OCI-LY7 (cell line): ENCODE results near the gene VPS4B. TPM values are rescaled to one million over a fixed set of nuclear protein-coding genes. Genes with fewer than 3 reads are reported as not detected.

Experiments used
- BruUV-seq: library from RNA; stranded (reverse); fragments of 400-500 nt; replicated peaks from 2 replicates; lab custom pipeline; 2021; lab: Mats Ljungman, UMichigan
- CTCF ChIA-PET: fragments of 300-600 bp; sonication (Branson Sonifier 250); formaldehyde crosslinking; loops from one replicate; lab custom pipeline; 2022; ENCODE audit warnings: antibody characterized with exemption; ENCODE audit not compliant: unreplicated experiment; lab: Charles Lee
- POLR2A ChIA-PET: fragments of 300-600 bp; sonication (Branson Sonifier 250); formaldehyde crosslinking; loops from one replicate; lab custom pipeline; 2022; ENCODE audit warnings: antibody characterized with exemption; lab: Charles Lee
- DNase-seq: peaks from one replicate; pipeline ENCODE4 v3.0.0-alpha.2; 2015; ENCODE audit warnings: low spot score
- H2AFZ ChIP-seq: fragments of 200-600 bp; sonication (generic), shearing (Covaris generic); 2 replicates; pipeline ENCODE4 v1.6.1; 2014; ENCODE audit warnings: mild to moderate bottlenecking, antibody characterized with exemption, low read length, moderate library complexity
- H3K27ac ChIP-seq: fragments of 200-600 bp; sonication (generic); 2 replicates; pipeline ENCODE4 v1.5.1; 2014; ENCODE audit warnings: mixed run types, low read depth, mild to moderate bottlenecking, moderate library complexity, low read length, inconsistent platforms; ENCODE audit not compliant: poor library complexity, severe bottlenecking
- H3K36me3 ChIP-seq: fragments of 200-600 bp; sonication (generic); 2 replicates; pipeline ENCODE4 v1.6.1; 2014; ENCODE audit warnings: mild to moderate bottlenecking, antibody characterized with exemption, low read length, moderate library complexity, mixed read lengths; ENCODE audit not compliant: insufficient read depth
- H3K4me1 ChIP-seq: fragments of 200-600 bp; sonication (generic); 2 replicates; pipeline ENCODE4 v1.5.1; 2014; ENCODE audit warnings: mild to moderate bottlenecking, low read length; ENCODE audit not compliant: insufficient read depth, poor library complexity, severe bottlenecking
- H3K4me2 ChIP-seq: fragments of 200-600 bp; sonication (generic); 2 replicates; pipeline ENCODE4 v1.6.1; 2014; ENCODE audit warnings: mild to moderate bottlenecking, low read length
- H3K4me3 ChIP-seq: fragments of 200-600 bp; sonication (generic); 2 replicates; pipeline ENCODE4 v1.5.1; 2014; ENCODE audit warnings: mild to moderate bottlenecking, low read depth, low read length; ENCODE audit not compliant: poor library complexity, severe bottlenecking
- H3K79me2 ChIP-seq: fragments of 200-600 bp; sonication (generic); 2 replicates; pipeline ENCODE4 v1.6.1; 2016; ENCODE audit warnings: low read depth, mild to moderate bottlenecking, low read length, moderate library complexity, mixed read lengths; ENCODE audit not compliant: insufficient read depth
- H3K9me2 ChIP-seq: fragments of 200-600 bp; sonication (generic); 2 replicates; pipeline ENCODE4 v1.6.1; 2016; ENCODE audit warnings: mild to moderate bottlenecking, low read length, mixed read lengths; ENCODE audit not compliant: insufficient read depth
- H3K9me3 ChIP-seq: fragments of 200-600 bp; sonication (generic); 2 replicates; pipeline ENCODE4 v1.6.1; 2014; ENCODE audit warnings: mild to moderate bottlenecking, mixed run types, low read length, mixed read lengths
- H4K20me1 ChIP-seq: fragments of 200-600 bp; sonication (generic); 2 replicates; pipeline ENCODE4 v1.6.1; 2014; ENCODE audit warnings: mild to moderate bottlenecking, antibody characterized with exemption, low read length, moderate library complexity, mixed read lengths; ENCODE audit not compliant: insufficient read depth
- EZH2phosphoT487 ChIP-seq: fragments of 200-600 bp; sonication (generic); IDR thresholded peaks from 2 replicates; pipeline ENCODE4 v1.6.1; 2018; ENCODE audit warnings: low read depth, borderline replicate concordance, mild to moderate bottlenecking, mixed run types, antibody characterized with exemption, low read length, moderate library complexity, mixed read lengths
- intact Hi-C: fragments of 100-400 bp; cut with micrococcal nuclease; formaldehyde crosslinking; loops from one replicate; pipeline ENCODE4 v1.10.0; 2022; ENCODE audit not compliant: unreplicated experiment
- total RNA-seq, 2 experiments: library from RNA; depleted of rRNA in 1 of 2; stranded (reverse); fragments of >200 nt in 1 of 2; shearing (Covaris generic) in 1 of 2; gene quantifications; 2 replicates each; pipeline ENCODE4 v1.2.3, GENCODE V29; 2014 to 2022
- TF ChIP-seq, protein P1 (sequence below): fragments of 200-600 bp; sonication (generic); conservative IDR thresholded peaks from 2 replicates; pipeline ENCODE4 v1.5.1; 2014; ENCODE audit warnings: mild to moderate bottlenecking, antibody characterized with exemption, low read length, moderate library complexity, mixed read lengths

VPS4B gene
- total RNA-seq, 2 experiments from 2014 or later, result 12.3 to 22.9 TPM

DNA sequence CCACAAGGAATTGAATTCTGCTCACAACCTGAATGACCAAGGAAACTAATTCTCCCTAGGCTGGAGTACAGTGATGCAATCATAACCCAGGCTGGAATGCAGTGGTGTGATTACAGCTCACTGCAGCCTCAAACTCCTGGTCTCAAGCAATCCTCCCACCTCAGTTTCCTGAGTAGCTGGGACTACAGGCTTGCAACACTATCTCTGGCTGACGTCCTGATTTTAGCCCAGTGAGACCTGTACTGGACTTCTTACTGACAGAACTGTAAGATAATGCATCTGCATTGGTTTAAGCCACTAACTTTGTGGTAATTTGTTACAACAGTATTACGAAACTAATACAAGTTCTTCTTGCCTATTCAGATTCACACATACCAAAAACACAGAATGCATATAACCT lies 45.7 kb downstream of the VPS4B start:
- POLR2A ChIA-PET, result no interaction called here
- H3K4me1 ChIP-seq, result no peaks in the 10 kb centered on the region
- H4K20me1 ChIP-seq, result no peaks in the 10 kb centered on the region
- H3K9me3 ChIP-seq, result no peaks in the 10 kb centered on the region
- no peaks in the 10 kb centered on the region for H3K36me3 ChIP-seq
- no TSS peak for BruUV-seq
- H3K9me2 ChIP-seq, result no peaks in the 10 kb centered on the region
- CTCF ChIA-PET, result no interaction called here
- DNase-seq, result no peak
- no peak overlapping the region for H3K4me2 ChIP-seq
- no peaks in the 10 kb centered on the region for H3K79me2 ChIP-seq
- no peak overlapping the region for H2AFZ ChIP-seq
- no peak overlapping the region for H3K27ac ChIP-seq
- no peak overlapping the region for H3K4me3 ChIP-seq
- intact Hi-C loops, result no loop called here
- TF ChIP-seq, protein P1, sequence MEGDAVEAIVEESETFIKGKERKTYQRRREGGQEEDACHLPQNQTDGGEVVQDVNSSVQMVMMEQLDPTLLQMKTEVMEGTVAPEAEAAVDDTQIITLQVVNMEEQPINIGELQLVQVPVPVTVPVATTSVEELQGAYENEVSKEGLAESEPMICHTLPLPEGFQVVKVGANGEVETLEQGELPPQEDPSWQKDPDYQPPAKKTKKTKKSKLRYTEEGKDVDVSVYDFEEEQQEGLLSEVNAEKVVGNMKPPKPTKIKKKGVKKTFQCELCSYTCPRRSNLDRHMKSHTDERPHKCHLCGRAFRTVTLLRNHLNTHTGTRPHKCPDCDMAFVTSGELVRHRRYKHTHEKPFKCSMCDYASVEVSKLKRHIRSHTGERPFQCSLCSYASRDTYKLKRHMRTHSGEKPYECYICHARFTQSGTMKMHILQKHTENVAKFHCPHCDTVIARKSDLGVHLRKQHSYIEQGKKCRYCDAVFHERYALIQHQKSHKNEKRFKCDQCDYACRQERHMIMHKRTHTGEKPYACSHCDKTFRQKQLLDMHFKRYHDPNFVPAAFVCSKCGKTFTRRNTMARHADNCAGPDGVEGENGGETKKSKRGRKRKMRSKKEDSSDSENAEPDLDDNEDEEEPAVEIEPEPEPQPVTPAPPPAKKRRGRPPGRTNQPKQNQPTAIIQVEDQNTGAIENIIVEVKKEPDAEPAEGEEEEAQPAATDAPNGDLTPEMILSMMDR, result no peak
- TF ChIP-seq EZH2phosphoT487, result no peak

GRCh38 chr18:63374540-63374939 lies 47.7 kb downstream of the VPS4B start:
- no peaks in the 10 kb centered on the region for H4K20me1 ChIP-seq
- ChIA-PET CTCF (no interaction called here), POLR2A (no interaction called here)
- no peak overlapping the region for H2AFZ ChIP-seq
- H3K79me2 ChIP-seq, result no peaks in the 10 kb centered on the region
- H3K4me2 ChIP-seq, result no peak overlapping the region
- H3K36me3 ChIP-seq, result no peaks in the 10 kb centered on the region
- H3K9me3 ChIP-seq, result no peaks in the 10 kb centered on the region
- no TSS peak for BruUV-seq
- H3K27ac ChIP-seq, result no peak overlapping the region
- no peaks in the 10 kb centered on the region for H3K9me2 ChIP-seq
- intact Hi-C loops, result no loop called here
- TF ChIP-seq, protein P1, result no peak
- TF ChIP-seq EZH2phosphoT487, result no peak
- no peak overlapping the region for H3K4me3 ChIP-seq
- no peak for DNase-seq
- no peaks in the 10 kb centered on the region for H3K4me1 ChIP-seq

- Histone ChIP-seq H3K9me3 (no peaks in the 10 kb centered on the region), H3K4me1 (no peaks in the 10 kb centered on the region), H3K9me2 (no peaks in the 10 kb centered on the region), H2AFZ (no peak overlapping the region), H3K36me3 (no peaks in the 10 kb centered on the region; the same call in 1 of the 2 replicates), H3K79me2 (no peaks in the 10 kb centered on the region), H3K27ac (no peak overlapping the region), H3K4me2 (no peak overlapping the region), H4K20me1 (no peaks in the 10 kb centered on the region), H3K4me3 (no peak overlapping the region)
- DNase-seq, result no peak
- intact Hi-C loops, result no loop called here
- POLR2A ChIA-PET, result no interaction called here
- no TSS peak for BruUV-seq
- CTCF ChIA-PET, result no interaction called here
- TF ChIP-seq, protein P1, result no peak
- TF ChIP-seq EZH2phosphoT487, result no peak
These were observed 49.1 kb downstream of the VPS4B start for GRCh38 chr18:63373161-63373560.
